ENCODE results near the gene E2F4.
A peak's percentile ranks its signal among the peaks of the same experiment; 100 is the strongest.

E2F4 gene

DNA sequence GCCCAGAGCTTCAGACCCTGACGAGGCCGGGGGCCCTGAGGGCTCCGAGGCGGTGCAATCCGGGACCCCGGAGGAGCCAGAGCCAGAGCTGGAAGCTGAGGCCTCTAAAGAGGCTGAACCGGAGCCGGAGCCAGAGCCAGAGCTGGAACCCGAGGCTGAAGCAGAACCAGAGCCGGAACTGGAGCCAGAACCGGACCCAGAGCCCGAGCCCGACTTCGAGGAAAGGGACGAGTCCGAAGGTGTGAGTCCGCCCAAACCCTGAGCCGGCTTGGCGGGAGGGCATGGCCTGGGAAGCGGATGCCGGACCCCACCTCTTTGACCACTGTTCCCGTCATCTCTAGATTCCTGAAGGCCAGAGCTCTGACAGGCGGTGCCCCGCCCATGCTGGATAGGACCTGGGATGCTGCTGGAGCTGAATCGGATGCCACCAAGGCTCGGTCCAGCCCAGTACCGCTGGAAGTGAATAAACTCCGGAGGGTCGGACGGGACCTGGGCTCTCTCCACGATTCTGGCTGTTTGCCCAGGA, 17.2 kb upstream of the E2F4 start:
- Histone ChIP-seq H3K27me3 (replicated peaks; ENCODE audit: insufficient read depth, low read length) (no peaks in the 10 kb centered on the region), H3F3A (ENCODE audit: insufficient read depth, low read length) (peaks cover 48% of the 10 kb centered on the region), H2AFZ (ENCODE audit: low read length) (peak overlapping the region; percentile 57; the same call in 1 of the 2 replicates)

DNA sequence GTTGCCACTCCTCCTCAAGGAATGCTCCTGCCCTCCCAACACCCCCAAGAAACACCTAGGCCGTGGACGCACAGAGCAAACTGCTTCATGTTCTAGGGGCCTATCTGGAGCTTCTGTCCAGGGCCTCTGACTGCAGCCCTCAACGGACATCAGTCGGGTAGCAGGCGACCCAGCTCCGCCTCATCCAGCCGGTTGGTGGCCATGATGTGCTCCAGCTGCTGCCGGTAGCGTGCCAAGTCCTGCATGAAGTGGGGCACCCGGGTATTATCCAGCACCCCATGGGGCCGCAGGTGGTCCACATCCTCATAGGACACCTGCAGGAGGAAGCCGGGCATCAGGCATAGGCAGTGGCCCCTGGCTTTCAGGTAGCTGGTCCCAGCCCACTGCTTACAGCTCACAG, 15.3 kb upstream of the E2F4 start:
- H3K27me3 ChIP-seq (replicated peaks; ENCODE audit: insufficient read depth, low read length), result no peaks in the 10 kb centered on the region

More for the DNA sequence above, 17.2 kb upstream of the E2F4 start:
- H4K20me1 ChIP-seq (ENCODE audit: insufficient read depth, low read length), result no peaks in the 10 kb centered on the region
- no peaks in the 10 kb centered on the region for H3K9me2 ChIP-seq (replicated peaks; ENCODE audit: insufficient read depth, low read length)
- peak overlapping the region; percentile 68; the same call in 1 of the 2 replicates for H3K27ac ChIP-seq (ENCODE audit: low read length)
- TF ChIP-seq, protein P1, sequence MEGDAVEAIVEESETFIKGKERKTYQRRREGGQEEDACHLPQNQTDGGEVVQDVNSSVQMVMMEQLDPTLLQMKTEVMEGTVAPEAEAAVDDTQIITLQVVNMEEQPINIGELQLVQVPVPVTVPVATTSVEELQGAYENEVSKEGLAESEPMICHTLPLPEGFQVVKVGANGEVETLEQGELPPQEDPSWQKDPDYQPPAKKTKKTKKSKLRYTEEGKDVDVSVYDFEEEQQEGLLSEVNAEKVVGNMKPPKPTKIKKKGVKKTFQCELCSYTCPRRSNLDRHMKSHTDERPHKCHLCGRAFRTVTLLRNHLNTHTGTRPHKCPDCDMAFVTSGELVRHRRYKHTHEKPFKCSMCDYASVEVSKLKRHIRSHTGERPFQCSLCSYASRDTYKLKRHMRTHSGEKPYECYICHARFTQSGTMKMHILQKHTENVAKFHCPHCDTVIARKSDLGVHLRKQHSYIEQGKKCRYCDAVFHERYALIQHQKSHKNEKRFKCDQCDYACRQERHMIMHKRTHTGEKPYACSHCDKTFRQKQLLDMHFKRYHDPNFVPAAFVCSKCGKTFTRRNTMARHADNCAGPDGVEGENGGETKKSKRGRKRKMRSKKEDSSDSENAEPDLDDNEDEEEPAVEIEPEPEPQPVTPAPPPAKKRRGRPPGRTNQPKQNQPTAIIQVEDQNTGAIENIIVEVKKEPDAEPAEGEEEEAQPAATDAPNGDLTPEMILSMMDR (IDR thresholded peaks at IDR 0.05; ENCODE audit: low read length), result no peak
- TF ChIP-seq EZH2 (optimal IDR thresholded peaks at IDR 0.05; ENCODE audit: low read depth, low read length), result no peak
- no peak for TF ChIP-seq EZH2phosphoT487 (IDR thresholded peaks at IDR 0.05; ENCODE audit: low read length)
- no peaks in the 10 kb centered on the region for H3K36me3 ChIP-seq (replicated peaks; ENCODE audit: insufficient read depth, low read length)
- no peak for DNase-seq
- H3K9me3 ChIP-seq (replicated peaks; ENCODE audit: insufficient read depth, low read length), result no peaks in the 10 kb centered on the region
- peak overlapping the region; percentile 62; the same call in 1 of the 2 replicates for H3K9ac ChIP-seq (ENCODE audit: low read length)
- peaks cover 29% of the 10 kb centered on the region for H3K4me1 ChIP-seq (ENCODE audit: low read length)
- peak overlapping the region; percentile 97 for H3K4me2 ChIP-seq (ENCODE audit: low read depth, low read length)
- peak overlapping the region; percentile 68 for H3K4me3 ChIP-seq (ENCODE audit: low read length)
- peaks cover 9% of the 10 kb centered on the region for H3K79me2 ChIP-seq (ENCODE audit: low read length)

DNA sequence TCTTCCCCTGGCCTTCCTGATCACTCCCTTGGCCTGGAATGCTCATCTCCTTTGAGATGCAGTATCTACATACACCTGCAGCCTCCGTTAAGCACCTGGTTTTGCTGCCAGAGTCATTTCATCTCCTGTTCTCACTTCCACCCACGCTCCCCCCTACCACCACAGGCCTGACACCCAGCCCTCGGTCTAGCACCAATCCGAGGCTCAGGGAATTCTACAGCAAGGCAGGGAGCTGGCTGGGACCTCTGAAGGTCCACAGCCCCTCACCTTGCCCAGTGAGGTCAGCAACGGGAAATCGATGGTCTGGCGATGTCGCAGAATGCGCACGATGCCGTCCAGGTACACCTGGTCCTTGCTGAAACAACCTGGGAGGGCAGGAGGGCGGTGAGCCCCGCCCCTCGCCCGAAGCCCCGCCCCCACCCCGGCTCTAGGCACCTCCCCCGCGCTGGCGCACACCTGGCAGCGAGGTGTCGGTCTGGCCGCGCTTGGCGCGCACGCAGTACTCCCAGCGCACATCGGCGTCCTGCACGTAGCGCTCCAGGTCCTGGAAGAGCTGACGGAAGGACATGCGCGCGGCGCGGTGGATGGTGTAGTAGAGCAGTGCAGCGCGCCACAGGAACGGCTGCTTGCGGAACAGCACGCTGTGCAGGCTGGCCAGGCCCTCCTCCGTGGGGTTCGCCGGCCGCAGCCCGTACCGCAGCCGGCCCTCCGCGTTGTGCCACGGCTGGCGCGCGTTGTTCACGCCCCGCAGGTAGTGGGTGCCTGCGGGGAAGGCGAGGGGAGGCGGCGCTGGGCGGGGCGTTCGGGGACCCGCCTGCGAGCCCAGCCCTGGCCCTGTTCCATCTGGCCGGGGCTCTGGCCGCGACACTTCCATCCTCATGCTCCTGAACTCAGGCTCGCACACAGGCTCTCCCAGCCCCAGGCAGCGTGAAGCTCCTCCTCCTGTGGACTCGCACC, 13.9 kb upstream of the E2F4 start:
- DNase-seq, result peak; percentile 82
- Histone ChIP-seq H3K4me1 (ENCODE audit: low read length) (peaks cover 24% of the 10 kb centered on the region), H3K9me2 (replicated peaks; ENCODE audit: insufficient read depth, low read length) (no peaks in the 10 kb centered on the region), H4K20me1 (ENCODE audit: insufficient read depth, low read length) (no peaks in the 10 kb centered on the region), H3K79me2 (ENCODE audit: low read length) (peaks cover 13% of the 10 kb centered on the region), H3K36me3 (replicated peaks; ENCODE audit: insufficient read depth, low read length) (no peaks in the 10 kb centered on the region), H3K27me3 (replicated peaks; ENCODE audit: insufficient read depth, low read length) (no peaks in the 10 kb centered on the region), H2AFZ (ENCODE audit: low read length) (peak overlapping the region; percentile 57), H3K4me2 (ENCODE audit: low read depth, low read length) (peak overlapping the region; percentile 61; the same call in 1 of the 2 replicates), H3K4me3 (ENCODE audit: low read length) (peak overlapping the region; percentile 60), H3K9me3 (replicated peaks; ENCODE audit: insufficient read depth, low read length) (no peaks in the 10 kb centered on the region), H3K9ac (ENCODE audit: low read length) (peak overlapping the region; percentile 28; the same call in 1 of the 2 replicates), H3F3A (ENCODE audit: insufficient read depth, low read length) (peaks cover 32% of the 10 kb centered on the region), H3K27ac (ENCODE audit: low read length) (peak overlapping the region; percentile 41; the same call in 1 of the 2 replicates)
- TF ChIP-seq EZH2 (optimal IDR thresholded peaks at IDR 0.05; ENCODE audit: low read depth, low read length) (no peak), EZH2phosphoT487 (IDR thresholded peaks at IDR 0.05; ENCODE audit: low read length) (no peak)
- TF ChIP-seq, protein P1 (IDR thresholded peaks at IDR 0.05; ENCODE audit: low read length), result no peak

More for the DNA sequence above, 15.3 kb upstream of the E2F4 start:
- no peak overlapping the region for H3K4me3 ChIP-seq (ENCODE audit: low read length)
- no peak for DNase-seq
- no peak overlapping the region for H3K27ac ChIP-seq (ENCODE audit: low read length)
- no peaks in the 10 kb centered on the region for H3K36me3 ChIP-seq (replicated peaks; ENCODE audit: insufficient read depth, low read length)
- peaks cover 7% of the 10 kb centered on the region for H3K79me2 ChIP-seq (ENCODE audit: low read length)
- H3K4me1 ChIP-seq (ENCODE audit: low read length), result peaks cover 18% of the 10 kb centered on the region
- H3K4me2 ChIP-seq (ENCODE audit: low read depth, low read length), result no peak overlapping the region
- TF ChIP-seq, protein P1 (IDR thresholded peaks at IDR 0.05; ENCODE audit: low read length), result no peak
- TF ChIP-seq EZH2 (optimal IDR thresholded peaks at IDR 0.05; ENCODE audit: low read depth, low read length) (no peak), EZH2phosphoT487 (IDR thresholded peaks at IDR 0.05; ENCODE audit: low read length) (no peak)
- H3K9me3 ChIP-seq (replicated peaks; ENCODE audit: insufficient read depth, low read length), result no peaks in the 10 kb centered on the region
- no peaks in the 10 kb centered on the region for H4K20me1 ChIP-seq (ENCODE audit: insufficient read depth, low read length)
- no peak overlapping the region for H2AFZ ChIP-seq (ENCODE audit: low read length)
- H3K9me2 ChIP-seq (replicated peaks; ENCODE audit: insufficient read depth, low read length), result no peaks in the 10 kb centered on the region
- no peak overlapping the region for H3K9ac ChIP-seq (ENCODE audit: low read length)
- peaks cover 33% of the 10 kb centered on the region for H3F3A ChIP-seq (ENCODE audit: insufficient read depth, low read length)

Measured in MM.1S (cell line).